Activated gamma-delta T cell treated with anti-CD3 and anti-CD28 coated beads, Interleukin-2, amount 50 U/mL, for 16 hours (primary cell): Measurements from ENCODE around the gene MICU1.
"Not testable (repeated sequence)": the region's sequence is repeated elsewhere in the genome, so short reads cannot be mapped to it uniquely, and the experiment has no call there.

Experiments
- DNase-seq: peaks from one replicate; pipeline ENCODE4 v3.0.0-alpha.2; 2020; ENCODE audit warnings: low read depth

MICU1 gene

DNA sequence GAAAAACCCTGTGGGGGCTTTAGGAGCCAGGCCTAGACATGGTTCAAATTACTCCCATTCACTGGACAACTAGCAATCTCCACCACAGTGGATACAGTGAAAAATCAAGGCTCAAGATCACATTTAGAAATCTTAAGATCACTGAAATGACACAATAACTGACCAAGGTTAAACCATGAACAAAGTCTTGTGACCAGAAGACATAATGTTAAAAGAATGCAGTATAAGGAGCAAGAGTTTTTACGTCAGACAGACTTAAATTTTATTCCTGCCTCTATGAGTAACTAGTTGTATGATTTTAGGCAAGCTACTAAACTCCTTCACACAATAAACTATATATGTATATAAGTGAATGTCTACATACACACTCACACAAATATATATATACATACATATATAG, 68.5 kb downstream of the MICU1 start:
- DNase-seq: no peak

- DNase-seq: no peak
Measured at GRCh38 chr10:72552857-72553256, 73.0 kb downstream of the MICU1 start.

DNA sequence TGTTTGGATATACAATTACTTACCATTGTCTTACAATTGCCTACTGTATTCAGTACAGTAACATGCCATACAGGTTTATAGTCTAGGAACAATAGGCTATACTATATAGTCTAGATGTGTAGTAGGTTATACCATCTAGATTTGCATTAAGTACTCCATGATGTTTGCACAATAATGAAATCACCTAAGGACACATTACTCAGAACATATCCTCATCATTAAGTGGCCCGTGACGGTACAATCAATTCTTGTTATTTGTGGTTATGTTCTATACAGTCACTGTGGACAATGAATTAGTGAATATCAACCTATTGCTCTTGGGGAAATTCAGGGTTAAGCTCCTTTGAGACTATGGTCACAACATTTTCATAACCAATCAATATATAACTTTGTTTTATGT, 75.6 kb downstream of the MICU1 start:
- no peak for DNase-seq

DNA sequence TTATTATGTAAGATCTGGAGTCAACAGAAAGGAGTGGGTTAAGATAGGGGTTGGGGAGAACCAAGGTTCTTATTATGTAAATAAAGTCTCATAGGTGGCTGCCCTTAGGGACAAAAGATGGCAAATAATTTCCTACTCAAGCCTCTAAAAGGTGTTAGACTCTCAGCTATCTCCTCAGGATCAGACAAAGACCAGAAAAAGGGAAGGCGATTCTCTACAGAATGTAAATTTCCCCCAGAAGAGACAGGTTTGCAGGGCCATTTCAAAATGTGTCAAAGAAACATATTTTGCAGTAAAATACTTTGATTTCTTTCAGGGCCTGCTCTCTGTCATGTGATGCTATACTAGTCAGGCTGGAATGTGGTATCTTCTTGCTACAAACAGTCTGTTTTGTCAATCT, 80.3 kb downstream of the MICU1 start:
- DNase-seq: no peak

DNA sequence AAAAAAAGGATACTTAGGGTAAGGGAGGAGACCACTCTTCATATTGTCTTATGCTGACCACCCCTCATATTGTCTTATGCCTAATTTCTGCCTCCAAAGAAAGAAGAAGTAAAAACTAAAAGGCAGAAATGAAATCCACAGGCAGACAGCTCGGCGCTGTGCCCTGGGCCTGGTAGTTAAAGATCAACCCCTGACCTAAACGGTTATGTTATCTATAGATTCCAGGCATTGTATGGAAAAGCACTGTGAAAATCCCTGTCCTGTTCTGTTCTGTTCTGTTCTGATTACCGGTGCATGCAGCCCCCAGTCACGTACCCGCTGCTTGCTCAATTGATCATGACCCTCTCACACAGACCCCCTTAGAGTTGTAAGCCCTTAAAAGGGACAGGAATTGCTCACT, 82.0 kb downstream of the MICU1 start:
- not testable (repeated sequence) for DNase-seq

DNA sequence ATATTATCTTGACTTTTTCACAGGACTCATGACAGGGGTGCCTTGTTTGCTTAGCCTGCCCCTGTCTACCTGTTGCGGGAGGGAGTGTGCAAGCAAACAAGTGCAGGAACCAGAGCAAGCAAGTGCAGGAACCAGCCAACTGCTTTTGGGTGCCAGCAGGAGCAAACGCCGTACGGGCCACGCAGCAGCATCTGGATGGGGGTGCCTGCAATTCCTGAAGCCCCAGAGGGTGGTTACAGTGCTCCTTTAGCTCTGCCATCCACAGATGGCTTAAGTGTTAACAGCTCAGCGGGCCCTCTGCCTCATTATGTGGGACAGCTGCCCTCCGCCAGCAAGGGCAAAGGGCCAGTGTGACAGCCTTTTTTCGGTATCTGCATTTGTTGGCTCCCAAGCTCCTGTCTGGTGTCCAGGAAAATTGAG, 83.5 kb downstream of the MICU1 start:
- no peak for DNase-seq

DNA sequence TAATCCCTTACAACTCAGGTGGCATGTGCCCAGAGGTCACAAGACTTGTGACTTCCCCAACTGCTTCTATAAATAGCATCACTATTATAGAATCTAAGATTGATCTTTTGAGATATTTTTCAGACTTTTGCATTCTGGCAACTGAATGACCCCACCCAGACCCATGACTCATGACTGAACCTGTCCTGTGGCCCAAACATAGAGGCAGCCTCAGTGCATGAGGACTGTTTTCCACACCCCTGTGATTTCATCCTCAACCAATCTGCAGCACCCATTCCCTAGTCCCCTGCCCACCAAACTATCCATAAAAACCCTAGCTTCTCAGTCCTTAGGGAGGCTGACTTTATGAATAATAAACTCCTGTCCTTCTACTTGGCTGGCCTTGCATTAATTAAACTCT, 84.5 kb downstream of the MICU1 start:
- no peak for DNase-seq

GRCh38 chr10:72540193-72540807, 85.6 kb downstream of the MICU1 start:
- no peak for DNase-seq

DNA sequence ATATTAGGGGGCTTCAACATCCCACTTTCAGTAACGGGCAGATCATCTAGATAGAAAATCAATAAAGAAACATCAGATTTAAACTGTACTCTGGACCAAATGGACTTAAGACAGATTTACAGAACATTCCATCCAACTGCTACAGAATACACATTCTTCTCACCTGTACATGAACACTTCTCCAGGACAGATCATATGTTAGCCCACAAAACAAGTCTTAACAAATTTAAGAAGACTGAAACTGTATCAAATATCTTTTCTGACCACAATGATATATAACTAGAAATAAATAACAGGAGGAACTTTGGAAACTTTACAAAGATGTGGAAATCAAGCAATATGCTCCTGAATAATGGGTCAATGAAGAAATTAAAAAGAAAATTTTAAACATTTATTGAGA, 86.7 kb downstream of the MICU1 start:
- no peak for DNase-seq

GRCh38 chr10:72525689-72526088, 100.2 kb downstream of the MICU1 start:
- no peak for DNase-seq

GRCh38 chr10:72525277-72525676, 100.6 kb downstream of the MICU1 start:
- DNase-seq: no peak

- no peak for DNase-seq
Measured at GRCh38 chr10:72524489-72524888, 101.4 kb downstream of the MICU1 start.

DNA sequence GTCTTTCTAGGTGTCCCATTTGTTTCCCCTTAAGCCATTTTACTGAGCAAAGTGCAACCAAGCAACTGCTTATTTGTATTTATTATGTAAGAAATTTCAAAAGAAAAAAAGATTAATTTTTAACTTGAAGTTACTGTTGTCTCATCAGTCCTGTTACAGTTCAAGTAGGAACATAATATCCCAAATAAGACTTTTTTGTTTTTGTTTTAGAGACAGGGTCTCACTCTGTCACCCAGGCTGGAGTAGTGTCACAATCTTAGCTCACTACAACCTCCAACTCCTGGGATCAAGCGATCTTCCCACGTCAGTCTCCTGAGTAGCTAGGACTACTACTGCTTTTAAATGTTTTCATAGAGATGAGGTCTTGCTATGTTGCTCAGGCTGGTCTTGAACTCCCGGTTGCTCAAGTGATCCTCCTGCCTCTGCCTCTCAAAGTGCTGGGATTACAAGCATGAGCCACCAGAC, 101.9 kb downstream of the MICU1 start:
- no peak for DNase-seq

- no peak for DNase-seq
Measured at GRCh38 chr10:72523062-72523461, 102.8 kb downstream of the MICU1 start.

DNA sequence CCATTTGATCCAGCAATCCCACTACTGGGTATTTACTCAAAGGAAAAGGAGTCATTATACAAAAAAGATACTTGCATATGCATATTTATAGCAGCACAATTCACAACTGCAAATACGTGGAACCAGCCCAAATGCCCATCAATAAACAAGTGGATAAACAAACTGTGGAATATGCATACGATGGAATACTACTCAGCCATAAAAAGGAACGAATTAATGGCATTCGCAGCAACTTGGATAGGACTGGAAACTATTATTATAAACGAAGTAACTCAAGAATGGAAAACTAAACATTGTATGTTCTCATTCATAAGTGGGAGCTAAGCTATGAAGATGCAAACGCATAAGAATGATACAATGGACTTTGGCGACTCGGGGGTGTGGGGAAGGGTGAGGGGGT, 108.6 kb downstream of the MICU1 start:
- no peak for DNase-seq

DNA sequence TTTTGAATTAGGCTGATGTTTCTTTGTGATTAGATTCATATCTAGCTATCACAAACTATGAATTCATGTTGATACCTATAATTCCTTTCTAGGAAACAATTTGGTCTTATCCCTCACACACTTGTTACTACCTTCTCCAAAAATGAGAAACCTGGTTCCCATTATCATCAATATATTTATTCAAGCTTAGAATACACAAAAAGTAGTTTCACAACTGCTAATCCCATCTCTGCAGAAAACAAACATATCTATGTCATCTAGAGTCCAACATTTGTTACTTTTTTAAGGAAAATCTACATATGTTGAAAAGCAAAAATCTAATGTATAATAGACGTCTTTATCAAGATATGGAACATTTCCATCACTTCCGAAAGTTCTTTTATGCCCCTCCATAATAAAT, 110.4 kb downstream of the MICU1 start:
- no peak for DNase-seq

DNA sequence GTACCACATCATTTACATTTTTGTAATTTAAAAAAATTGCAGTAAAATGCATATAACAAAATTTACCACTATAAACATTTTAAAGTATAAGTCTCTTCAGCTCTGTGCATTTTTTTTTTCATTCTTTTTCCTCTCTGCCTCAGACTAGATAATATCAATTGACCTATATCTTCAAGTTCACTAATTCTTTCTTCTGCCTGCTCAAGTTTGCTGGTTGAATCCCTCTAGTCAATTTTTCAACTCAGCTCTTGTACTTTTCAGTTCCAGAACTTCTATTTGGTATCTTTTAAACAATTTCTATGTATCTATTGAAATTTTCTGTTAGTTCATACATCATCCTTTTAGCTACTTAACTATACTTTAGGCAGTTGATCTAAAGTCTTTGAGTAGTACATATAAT, 112.0 kb downstream of the MICU1 start:
- no peak for DNase-seq

DNA sequence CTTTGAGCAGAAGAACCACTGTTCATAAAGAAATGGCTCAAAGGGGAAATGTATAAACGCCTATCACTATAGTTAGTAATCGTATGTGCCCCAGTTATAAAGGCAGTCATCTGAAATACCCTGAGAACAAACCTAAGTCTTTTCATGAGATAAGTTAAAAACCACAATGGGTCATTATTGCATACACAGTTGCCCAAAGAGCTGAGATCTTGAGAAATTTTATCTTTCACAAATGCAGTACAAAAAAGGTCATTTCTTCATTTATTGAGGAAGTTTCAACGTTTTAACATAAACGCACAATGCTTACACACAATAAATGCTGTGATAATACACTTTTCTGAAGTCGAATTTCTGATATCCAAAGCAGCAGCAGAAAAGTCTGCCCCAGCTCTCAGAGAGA, 114.4 kb downstream of the MICU1 start:
- no peak for DNase-seq

- DNase-seq: no peak
Measured at GRCh38 chr10:72509941-72510340, 115.9 kb downstream of the MICU1 start.

DNA sequence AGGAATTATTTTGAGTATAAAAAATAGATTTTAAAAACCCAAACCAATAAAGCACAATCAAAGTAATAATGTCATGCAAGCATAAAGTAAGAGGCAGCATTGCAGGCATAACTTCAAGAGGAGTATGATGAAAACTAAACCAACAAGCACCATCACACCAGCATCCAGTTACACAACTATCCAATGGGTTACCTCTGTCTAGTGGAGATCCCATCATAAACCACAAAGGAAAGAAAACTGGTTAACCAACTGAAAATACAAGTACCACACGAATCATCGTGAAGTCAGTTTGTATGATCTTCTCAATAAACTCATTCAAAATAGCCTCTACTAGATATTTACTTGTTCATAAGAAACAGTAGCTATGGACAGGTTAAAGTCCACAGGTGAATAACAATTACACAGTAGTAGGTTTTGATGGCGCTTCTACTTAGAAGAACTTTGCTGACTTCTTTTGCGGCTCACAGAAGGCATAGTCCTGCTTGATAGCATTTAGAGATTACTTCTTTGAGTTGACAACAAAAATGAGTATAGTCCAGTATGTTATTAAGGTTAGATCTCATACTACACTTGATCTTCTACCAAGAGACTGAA, 116.6 kb downstream of the MICU1 start:
- DNase-seq: no peak

GRCh38 chr10:72508033-72508432, 117.8 kb downstream of the MICU1 start:
- DNase-seq: no peak

- no peak for DNase-seq
Measured at GRCh38 chr10:72506474-72506873, 119.4 kb downstream of the MICU1 start.

- no peak for DNase-seq
Measured at GRCh38 chr10:72505435-72505834, 120.4 kb downstream of the MICU1 start.
